GM23338 (cell line): ENCODE data around the gene KLHL28. TPM values are rescaled to one million over a fixed set of nuclear protein-coding genes. Genes with fewer than 3 reads are reported as not detected.

Experiments used
- ATAC-seq: fragments of 200-7000 bp; cut with Tn5 transposase; 3 replicates; pipeline ENCODE4 v1.9.1; 2020
- DNase-seq: peaks from one replicate; pipeline ENCODE4 v3.0.0-alpha.2; 2015; ENCODE audit warnings: low spot score
- H2AFZ ChIP-seq: fragments of 200-600 bp; sonication (generic); 2 replicates; pipeline ENCODE4 v1.8.0; 2016; ENCODE audit warnings: antibody characterized with exemption, mild to moderate bottlenecking, moderate library complexity
- H3F3A ChIP-seq: fragments of 200-600 bp; sonication (generic); replicated peaks from 2 replicates; pipeline ENCODE4 v1.8.0; 2017; ENCODE audit warnings: antibody characterized with exemption, mixed run types, low read depth
- H3K27ac ChIP-seq: fragments of 200-600 bp; sonication (generic); 2 replicates; pipeline ENCODE4 v1.6.1; 2016; ENCODE audit warnings: low read depth
- H3K27me3 ChIP-seq: fragments of 200-600 bp; sonication (generic); 2 replicates; pipeline ENCODE4 v1.8.0; 2016; ENCODE audit warnings: mild to moderate bottlenecking, mixed run types, moderate library complexity; ENCODE audit not compliant: insufficient read depth
- H3K36me3 ChIP-seq: fragments of 200-600 bp; sonication (generic); 2 replicates; pipeline ENCODE4 v1.8.0; 2016; ENCODE audit warnings: mild to moderate bottlenecking; ENCODE audit not compliant: insufficient read depth
- H3K4me1 ChIP-seq: fragments of 200-600 bp; sonication (generic); 2 replicates; pipeline ENCODE4 v1.8.0; 2016; ENCODE audit warnings: mild to moderate bottlenecking, moderate library complexity; ENCODE audit not compliant: insufficient read depth
- H3K4me2 ChIP-seq: fragments of 200-600 bp; sonication (generic); 2 replicates; pipeline ENCODE4 v1.7.1; 2017; ENCODE audit warnings: mixed run types
- H3K4me3 ChIP-seq: fragments of 200-600 bp; sonication (generic); 2 replicates; pipeline ENCODE4 v1.6.1; 2016; ENCODE audit warnings: mixed run types
- H3K79me2 ChIP-seq: fragments of 200-600 bp; sonication (generic); replicated peaks from 2 replicates; pipeline ENCODE4 v1.8.0; 2017; ENCODE audit warnings: mild to moderate bottlenecking; ENCODE audit not compliant: insufficient read depth
- H3K9me2 ChIP-seq: fragments of 200-600 bp; sonication (generic); 2 replicates; pipeline ENCODE4 v1.8.0; 2017; ENCODE audit not compliant: insufficient read depth
- H4K20me1 ChIP-seq: fragments of 200-600 bp; sonication (generic); replicated peaks from 2 replicates; pipeline ENCODE4 v1.8.0; 2017; ENCODE audit warnings: mild to moderate bottlenecking; ENCODE audit not compliant: insufficient read depth
- H3K27ac Mint-ChIP-seq: 2 replicates; pipeline ENCODE4 v1.8.0; 2020; ENCODE audit warnings: inconsistent platforms, mild to moderate bottlenecking, moderate library complexity, mixed read lengths
- H3K27me3 Mint-ChIP-seq: 3 replicates; pipeline ENCODE4 v1.8.0; 2022; ENCODE audit warnings: low read depth, mild to moderate bottlenecking, moderate library complexity, mixed read lengths, inconsistent platforms; ENCODE audit not compliant: insufficient read depth, poor library complexity
- H3K36me3 Mint-ChIP-seq: 3 replicates; pipeline ENCODE4 v1.8.0; 2021; ENCODE audit warnings: low read depth, mild to moderate bottlenecking, inconsistent platforms, moderate library complexity, mixed read lengths
- H3K4me1 Mint-ChIP-seq: 3 replicates; pipeline ENCODE4 v1.8.0; 2020; ENCODE audit warnings: mild to moderate bottlenecking, inconsistent platforms, mixed read lengths
- H3K4me3 Mint-ChIP-seq: 3 replicates; pipeline ENCODE4 v1.8.0; 2021; ENCODE audit warnings: moderate library complexity, mild to moderate bottlenecking, inconsistent platforms, mixed read lengths
- H3K9me3 Mint-ChIP-seq: 3 replicates; pipeline ENCODE4 v1.8.0; 2020; ENCODE audit warnings: moderate library complexity, mild to moderate bottlenecking, inconsistent platforms, mixed read lengths
- CREB1 ChIP-seq: fragments of 250-450 bp; sonication (Bioruptor Pico); IDR thresholded peaks from 2 replicates; pipeline ENCODE4 v1.5.0; 2020; ENCODE audit warnings: low read depth, mild to moderate bottlenecking, moderate library complexity
- CTCF ChIP-seq, 2 experiments: fragments of 200-600 bp in 1 of 2; sonication (generic) in 1 of 2; conservative IDR thresholded peaks; 2 replicates each; pipeline versions ENCODE4 v1.5.1 to v1.6.1; 2016 to 2017; ENCODE audit warnings: antibody characterized with exemption in 2 of 2, low read depth in 2 of 2, mild to moderate bottlenecking in 2 of 2, moderate library complexity in 1 of 2
- EZH2 ChIP-seq: fragments of 200-600 bp; sonication (generic); IDR thresholded peaks from one replicate; pipeline ENCODE4 v1.8.0; 2017; ENCODE audit warnings: antibody characterized with exemption, mild to moderate bottlenecking, low read depth; ENCODE audit not compliant: unreplicated experiment
- EZH2phosphoT487 ChIP-seq: fragments of 200-600 bp; sonication (generic); IDR thresholded peaks from one replicate; pipeline ENCODE4 v1.8.1; 2018; ENCODE audit warnings: antibody characterized with exemption; ENCODE audit not compliant: unreplicated experiment
- JUNB ChIP-seq: IDR thresholded peaks from one replicate; pipeline ENCODE4 v1.6.1; 2016; ENCODE audit warnings: antibody characterized with exemption; ENCODE audit not compliant: unreplicated experiment
- NANOG ChIP-seq: IDR thresholded peaks from 2 replicates; pipeline ENCODE4 v1.6.1; 2016; ENCODE audit warnings: antibody characterized with exemption, borderline replicate concordance
- POLR2AphosphoS5 ChIP-seq: IDR thresholded peaks from 2 replicates; pipeline ENCODE4 v1.6.1; 2016; ENCODE audit warnings: antibody characterized with exemption, low read depth
- REST ChIP-seq: IDR thresholded peaks from one replicate; pipeline ENCODE4 v1.6.1; 2018; ENCODE audit warnings: antibody characterized with exemption; ENCODE audit not compliant: unreplicated experiment
- STAT1 ChIP-seq: IDR thresholded peaks from one replicate; pipeline ENCODE4 v1.6.1; 2016; ENCODE audit warnings: antibody characterized with exemption; ENCODE audit not compliant: unreplicated experiment
- ZNF114 ChIP-seq: fragments of 250-450 bp; sonication (Bioruptor Pico); IDR thresholded peaks from 2 replicates; pipeline ENCODE4 v1.5.0; 2020; ENCODE audit warnings: mild to moderate bottlenecking, moderate library complexity
- ZNF331 ChIP-seq: fragments of 250-450 bp; sonication (Bioruptor Pico); IDR thresholded peaks from 2 replicates; pipeline ENCODE4 v1.5.0; 2020; ENCODE audit warnings: low read depth, mild to moderate bottlenecking, moderate library complexity
- polyA plus RNA-seq: library from polyadenylated mRNA; unstranded; fragments of >200 nt; fragmentation: Nextera tagmentation; extraction: Ambion mirVana; gene quantifications from 2 replicates; pipeline ENCODE4 v1.2.1, GENCODE V29; 2016
- total RNA-seq: library from RNA; depleted of rRNA; stranded (reverse); fragments of >200 nt; shearing (Covaris generic); gene quantifications from 2 replicates; pipeline ENCODE4 v1.2.3, GENCODE V29; 2014
- TF ChIP-seq, protein P1 (sequence below): IDR thresholded peaks from 2 replicates; pipeline ENCODE4 v1.6.1; 2016; ENCODE audit warnings: antibody characterized with exemption
- TF ChIP-seq, protein P2 (sequence below): fragments of 250-450 bp; sonication (Bioruptor Pico); IDR thresholded peaks from 2 replicates; pipeline ENCODE4 v1.5.0; 2020; ENCODE audit warnings: mild to moderate bottlenecking, moderate library complexity

The KLHL28 gene
- total and polyA plus RNA-seq, 2 experiments from 2014 or later = 7.7 to 10.6 TPM

- no peak for ATAC-seq
- no peak for TF ChIP-seq ZNF331 (CRISPR knock-in tag)
- no peak for TF ChIP-seq CREB1
- TF ChIP-seq, protein P1, sequence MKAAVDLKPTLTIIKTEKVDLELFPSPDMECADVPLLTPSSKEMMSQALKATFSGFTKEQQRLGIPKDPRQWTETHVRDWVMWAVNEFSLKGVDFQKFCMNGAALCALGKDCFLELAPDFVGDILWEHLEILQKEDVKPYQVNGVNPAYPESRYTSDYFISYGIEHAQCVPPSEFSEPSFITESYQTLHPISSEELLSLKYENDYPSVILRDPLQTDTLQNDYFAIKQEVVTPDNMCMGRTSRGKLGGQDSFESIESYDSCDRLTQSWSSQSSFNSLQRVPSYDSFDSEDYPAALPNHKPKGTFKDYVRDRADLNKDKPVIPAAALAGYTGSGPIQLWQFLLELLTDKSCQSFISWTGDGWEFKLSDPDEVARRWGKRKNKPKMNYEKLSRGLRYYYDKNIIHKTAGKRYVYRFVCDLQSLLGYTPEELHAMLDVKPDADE = no peak
- TF ChIP-seq, protein P2, sequence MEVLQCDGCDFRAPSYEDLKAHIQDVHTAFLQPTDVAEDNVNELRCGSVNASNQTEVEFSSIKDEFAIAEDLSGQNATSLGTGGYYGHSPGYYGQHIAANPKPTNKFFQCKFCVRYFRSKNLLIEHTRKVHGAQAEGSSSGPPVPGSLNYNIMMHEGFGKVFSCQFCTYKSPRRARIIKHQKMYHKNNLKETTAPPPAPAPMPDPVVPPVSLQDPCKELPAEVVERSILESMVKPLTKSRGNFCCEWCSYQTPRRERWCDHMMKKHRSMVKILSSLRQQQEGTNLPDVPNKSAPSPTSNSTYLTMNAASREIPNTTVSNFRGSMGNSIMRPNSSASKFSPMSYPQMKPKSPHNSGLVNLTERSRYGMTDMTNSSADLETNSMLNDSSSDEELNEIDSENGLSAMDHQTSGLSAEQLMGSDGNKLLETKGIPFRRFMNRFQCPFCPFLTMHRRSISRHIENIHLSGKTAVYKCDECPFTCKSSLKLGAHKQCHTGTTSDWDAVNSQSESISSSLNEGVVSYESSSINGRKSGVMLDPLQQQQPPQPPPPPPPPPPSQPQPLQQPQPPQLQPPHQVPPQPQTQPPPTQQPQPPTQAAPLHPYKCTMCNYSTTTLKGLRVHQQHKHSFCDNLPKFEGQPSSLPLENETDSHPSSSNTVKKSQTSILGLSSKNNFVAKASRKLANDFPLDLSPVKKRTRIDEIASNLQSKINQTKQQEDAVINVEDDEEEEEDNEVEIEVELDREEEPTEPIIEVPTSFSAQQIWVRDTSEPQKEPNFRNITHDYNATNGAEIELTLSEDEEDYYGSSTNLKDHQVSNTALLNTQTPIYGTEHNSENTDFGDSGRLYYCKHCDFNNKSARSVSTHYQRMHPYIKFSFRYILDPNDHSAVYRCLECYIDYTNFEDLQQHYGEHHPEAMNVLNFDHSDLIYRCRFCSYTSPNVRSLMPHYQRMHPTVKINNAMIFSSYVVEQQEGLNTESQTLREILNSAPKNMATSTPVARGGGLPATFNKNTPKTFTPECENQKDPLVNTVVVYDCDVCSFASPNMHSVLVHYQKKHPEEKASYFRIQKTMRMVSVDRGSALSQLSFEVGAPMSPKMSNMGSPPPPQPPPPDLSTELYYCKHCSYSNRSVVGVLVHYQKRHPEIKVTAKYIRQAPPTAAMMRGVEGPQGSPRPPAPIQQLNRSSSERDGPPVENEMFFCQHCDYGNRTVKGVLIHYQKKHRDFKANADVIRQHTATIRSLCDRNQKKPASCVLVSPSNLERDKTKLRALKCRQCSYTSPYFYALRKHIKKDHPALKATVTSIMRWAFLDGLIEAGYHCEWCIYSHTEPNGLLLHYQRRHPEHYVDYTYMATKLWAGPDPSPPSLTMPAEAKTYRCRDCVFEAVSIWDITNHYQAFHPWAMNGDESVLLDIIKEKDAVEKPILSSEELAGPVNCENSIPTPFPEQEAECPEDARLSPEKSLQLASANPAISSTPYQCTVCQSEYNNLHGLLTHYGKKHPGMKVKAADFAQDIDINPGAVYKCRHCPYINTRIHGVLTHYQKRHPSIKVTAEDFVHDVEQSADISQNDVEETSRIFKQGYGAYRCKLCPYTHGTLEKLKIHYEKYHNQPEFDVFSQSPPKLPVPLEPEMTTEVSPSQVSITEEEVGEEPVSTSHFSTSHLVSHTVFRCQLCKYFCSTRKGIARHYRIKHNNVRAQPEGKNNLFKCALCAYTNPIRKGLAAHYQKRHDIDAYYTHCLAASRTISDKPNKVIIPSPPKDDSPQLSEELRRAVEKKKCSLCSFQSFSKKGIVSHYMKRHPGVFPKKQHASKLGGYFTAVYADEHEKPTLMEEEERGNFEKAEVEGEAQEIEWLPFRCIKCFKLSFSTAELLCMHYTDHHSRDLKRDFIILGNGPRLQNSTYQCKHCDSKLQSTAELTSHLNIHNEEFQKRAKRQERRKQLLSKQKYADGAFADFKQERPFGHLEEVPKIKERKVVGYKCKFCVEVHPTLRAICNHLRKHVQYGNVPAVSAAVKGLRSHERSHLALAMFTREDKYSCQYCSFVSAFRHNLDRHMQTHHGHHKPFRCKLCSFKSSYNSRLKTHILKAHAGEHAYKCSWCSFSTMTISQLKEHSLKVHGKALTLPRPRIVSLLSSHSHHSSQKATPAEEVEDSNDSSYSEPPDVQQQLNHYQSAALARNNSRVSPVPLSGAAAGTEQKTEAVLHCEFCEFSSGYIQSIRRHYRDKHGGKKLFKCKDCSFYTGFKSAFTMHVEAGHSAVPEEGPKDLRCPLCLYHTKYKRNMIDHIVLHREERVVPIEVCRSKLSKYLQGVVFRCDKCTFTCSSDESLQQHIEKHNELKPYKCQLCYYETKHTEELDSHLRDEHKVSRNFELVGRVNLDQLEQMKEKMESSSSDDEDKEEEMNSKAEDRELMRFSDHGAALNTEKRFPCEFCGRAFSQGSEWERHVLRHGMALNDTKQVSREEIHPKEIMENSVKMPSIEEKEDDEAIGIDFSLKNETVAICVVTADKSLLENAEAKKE = no peak
- no peak for TF ChIP-seq POLR2AphosphoS5
- no peak for TF ChIP-seq NANOG
- no peak for TF ChIP-seq ZNF114 (CRISPR knock-in tag)
- no peak for TF ChIP-seq EZH2
- TF ChIP-seq STAT1 = no peak
- TF ChIP-seq JUNB = no peak
- TF ChIP-seq REST = no peak
- TF ChIP-seq EZH2phosphoT487 = no peak
- TF ChIP-seq CTCF (conservative IDR thresholded peaks at IDR 0.05; ENCODE audit: low read depth in 2 of 2) = no peak
- no peak overlapping the region for H3K4me3 Mint-ChIP-seq
These were observed 26.6 kb downstream of the KLHL28 start for GRCh38 chr14:44935155-44935554.

More at GRCh38 chr14:44935155-44935554, 26.6 kb downstream of the KLHL28 start:
- Histone ChIP-seq H3K27me3 (no peaks in the 10 kb centered on the region), H3K79me2 (0 out of 2 replicates have a peak, but pooled peaks cover 3% of the 10 kb centered on the region), H3K4me1 (no peaks in the 10 kb centered on the region), H3K36me3 (peaks cover 6% of the 10 kb centered on the region; the same call in 1 of the 2 replicates), H3K4me2 (no peak overlapping the region), H3K27ac (no peak overlapping the region), H2AFZ (no peak overlapping the region), H4K20me1 (no peaks in the 10 kb centered on the region), H3F3A (no peaks in the 10 kb centered on the region), H3K4me3 (no peak overlapping the region), H3K9me2 (no peaks in the 10 kb centered on the region)
- Mint-ChIP-seq H3K27ac (no peak overlapping the region), H3K27me3 (peaks cover 2% of the 10 kb centered on the region), H3K36me3 (peaks cover 26% of the 10 kb centered on the region), H3K9me3 (peaks cover 2% of the 10 kb centered on the region; the same call in 1 of the 3 replicates), H3K4me1 (no peaks in the 10 kb centered on the region; the same call in 2 of the 3 replicates)
- no peak for DNase-seq
